Liver (tissue), 9 donors: ENCODE results near the gene PHOSPHO1. TPM values are rescaled to one million over a fixed set of nuclear protein-coding genes. Genes with fewer than 3 reads are reported as not detected.
"Not testable (repeated sequence)": the region's sequence is repeated elsewhere in the genome, so short reads cannot be mapped to it uniquely, and the experiment has no call there.

Experiments used
- DNase-seq: peaks from one replicate; pipeline ENCODE4 v3.0.0-alpha.2; 2017; ENCODE audit warnings: low spot score
- H3K27ac ChIP-seq, 2 donors: one replicate each; pipeline ENCODE4 v1.7.0; 2013; ENCODE audit warnings: inconsistent platforms in 2 of 2, low read length in 2 of 2, control low read depth in 1 of 2, low read depth in 1 of 2, mild to moderate bottlenecking in 1 of 2
- H3K27me3 ChIP-seq, 4 donors: one replicate each; pipeline versions ENCODE4 v1.6.1 to v1.7.0; 2013; ENCODE audit warnings: low read length in 3 of 4, inconsistent platforms in 1 of 4, mild to moderate bottlenecking in 1 of 4, moderate library complexity in 1 of 4; ENCODE audit not compliant: control insufficient read depth in 4 of 4, insufficient read depth in 4 of 4
- H3K36me3 ChIP-seq, 4 donors: one replicate each; pipeline versions ENCODE4 v1.6.1 to v1.7.0; 2013; ENCODE audit warnings: low read length in 3 of 4, mild to moderate bottlenecking in 3 of 4, low read depth in 1 of 4, moderate library complexity in 1 of 4; ENCODE audit not compliant: control insufficient read depth in 4 of 4, insufficient read depth in 3 of 4
- H3K4me1 ChIP-seq, 4 donors: one replicate each; pipeline versions ENCODE4 v1.6.1 to v1.7.0; 2013; ENCODE audit warnings: low read length in 3 of 4, mild to moderate bottlenecking in 3 of 4, moderate library complexity in 1 of 4; ENCODE audit not compliant: control insufficient read depth in 4 of 4, insufficient read depth in 4 of 4
- H3K4me3 ChIP-seq, 3 donors: one replicate each; pipeline versions ENCODE4 v1.6.1 to v1.7.0; 2013; ENCODE audit warnings: low read length in 3 of 3, control low read depth in 1 of 3, low read depth in 1 of 3, mild to moderate bottlenecking in 1 of 3
- H3K9ac ChIP-seq, 2 donors: one replicate each; pipeline ENCODE4 v1.7.0; 2013; ENCODE audit warnings: low read length in 2 of 2, mild to moderate bottlenecking in 2 of 2, moderate library complexity in 2 of 2, control low read depth in 1 of 2, low read depth in 1 of 2
- H3K9me3 ChIP-seq, 4 donors: one replicate each; pipeline versions ENCODE4 v1.6.1 to v1.7.0; 2013; ENCODE audit warnings: low read length in 3 of 4; ENCODE audit not compliant: control insufficient read depth in 4 of 4
- ATF3 ChIP-seq: IDR thresholded peaks from 2 replicates; pipeline ENCODE4 v1.6.1; 2016; ENCODE audit warnings: antibody characterized with exemption
- CTCF ChIP-seq: fragments of 150-350 bp; IDR thresholded peaks from 2 replicates; pipeline ENCODE4 v1.5.1; 2017; ENCODE audit warnings: improper control_type of control experiment, low read depth, low read length; ENCODE audit not compliant: missing input control
- EGR1 ChIP-seq, 2 donors: IDR thresholded peaks; 2 replicates each; pipeline ENCODE4 v1.6.1; 2016 to 2018; ENCODE audit warnings: antibody characterized with exemption in 2 of 2, low read depth in 2 of 2
- FOXA1 ChIP-seq: IDR thresholded peaks from 2 replicates; pipeline ENCODE4 v1.6.1; 2016; ENCODE audit warnings: antibody characterized with exemption
- FOXA2 ChIP-seq: IDR thresholded peaks from 2 replicates; pipeline ENCODE4 v1.6.1; 2016; ENCODE audit warnings: antibody characterized with exemption
- GABPA ChIP-seq, 2 donors: IDR thresholded peaks in 1 of 2; conservative IDR thresholded peaks in 1 of 2; 2 replicates each; pipeline ENCODE4 v1.6.1; 2016; ENCODE audit warnings: antibody characterized with exemption in 2 of 2, mild to moderate bottlenecking in 1 of 2, moderate library complexity in 1 of 2
- HNF4A ChIP-seq, 2 donors: conservative IDR thresholded peaks; 2 replicates each; pipeline ENCODE4 v1.6.1; 2016; ENCODE audit warnings: antibody characterized with exemption in 2 of 2, mild to moderate bottlenecking in 2 of 2
- HNF4G ChIP-seq: IDR thresholded peaks from 2 replicates; pipeline ENCODE4 v1.6.1; 2016; ENCODE audit warnings: antibody characterized with exemption
- JUND ChIP-seq, 2 donors: IDR thresholded peaks; 2 replicates each; pipeline ENCODE4 v1.6.1; 2016; ENCODE audit warnings: antibody characterized with exemption in 2 of 2
- MAX ChIP-seq: IDR thresholded peaks from 2 replicates; pipeline ENCODE4 v1.6.1; 2016; ENCODE audit warnings: antibody characterized with exemption
- NR2F2 ChIP-seq: IDR thresholded peaks from 2 replicates; pipeline ENCODE4 v1.6.1; 2016; ENCODE audit warnings: antibody characterized with exemption
- RAD21 ChIP-seq, 2 donors: IDR thresholded peaks; 2 replicates each; pipeline ENCODE4 v1.6.1; 2016; ENCODE audit warnings: antibody characterized with exemption in 2 of 2, mild to moderate bottlenecking in 2 of 2
- REST ChIP-seq: IDR thresholded peaks from 2 replicates; pipeline ENCODE4 v1.6.1; 2016; ENCODE audit warnings: antibody characterized with exemption, mild to moderate bottlenecking
- RXRA ChIP-seq, 2 donors: IDR thresholded peaks; 2 replicates each; pipeline ENCODE4 v1.6.1; 2017 to 2018; ENCODE audit warnings: antibody characterized with exemption in 2 of 2, mild to moderate bottlenecking in 1 of 2
- SP1 ChIP-seq: IDR thresholded peaks from 2 replicates; pipeline ENCODE4 v1.6.1; 2018; ENCODE audit warnings: antibody characterized with exemption, mild to moderate bottlenecking
- TAF1 ChIP-seq: conservative IDR thresholded peaks from 2 replicates; pipeline ENCODE4 v1.6.1; 2016; ENCODE audit warnings: antibody characterized with exemption, mild to moderate bottlenecking
- YY1 ChIP-seq: IDR thresholded peaks from 2 replicates; pipeline ENCODE4 v1.6.1; 2016; ENCODE audit warnings: antibody characterized with exemption, mild to moderate bottlenecking
- ZBTB33 ChIP-seq: IDR thresholded peaks from 2 replicates; pipeline ENCODE4 v1.6.1; 2016; ENCODE audit warnings: antibody characterized with exemption
- WGBS: extraction: QIAGEN DNeasy Blood & Tissue Kit; methylation state at CpG from one replicate; pipeline ENCODE4 v1.1.7; 2013; 5-methylcytosine and 5-hydroxymethylcytosine counted together
- polyA plus RNA-seq, 2 donors: library from polyadenylated mRNA; stranded (reverse) in 1 of 2; unstranded in 1 of 2; fragments of 200-250 nt in 1 of 2; fragments of >200 nt in 1 of 2; fragmentation: Nextera tagmentation in 1 of 2; extraction: Ambion mirVana in 1 of 2; gene quantifications; one replicate each; pipeline versions ENCODE4 v1.2.1 to v1.2.3, GENCODE V29; 2013 to 2015
- total RNA-seq, 2 donors: library from RNA; depleted of rRNA; stranded (reverse); fragments of >200 nt; gene quantifications; one replicate each; pipeline ENCODE4 v1.2.3, GENCODE V29; 2014
- donor health status: healthy.
- donor health status: healthy.
- donor health status: healthy.
- donor health status: healthy.
- donor health status: healthy.

PHOSPHO1 gene
- total and polyA plus RNA-seq, 4 donors = 0.22 to 99.4 (median 0.40) TPM

GRCh38 chr17:49187301-49187700 lies 43.3 kb downstream of the PHOSPHO1 start:
- DNase-seq = no peak
- peaks cover 0 to 3% (median 0%) of the 10 kb centered on the region in 4 donors for H3K4me1 ChIP-seq
- H3K36me3 ChIP-seq = no peaks in the 10 kb centered on the region
- H3K27me3 ChIP-seq = no peaks in the 10 kb centered on the region
- H3K9ac ChIP-seq = no peak overlapping the region
- 96% methylated on average over 3 of the region's 3 CpGs for WGBS
- no peak for TF ChIP-seq RAD21 (IDR thresholded peaks at IDR 0.05)
- TF ChIP-seq NR2F2 = no peak
- TF ChIP-seq HNF4A (conservative IDR thresholded peaks at IDR 0.05) = no peak
- TF ChIP-seq YY1 = no peak
- TF ChIP-seq FOXA2 = no peak
- TF ChIP-seq FOXA1 = no peak
- no peak for TF ChIP-seq MAX
- TF ChIP-seq EGR1 (IDR thresholded peaks at IDR 0.05; ENCODE audit: low read depth in 2 of 2) = no peak
- no peak for TF ChIP-seq ATF3
- TF ChIP-seq ZBTB33 = no peak
- TF ChIP-seq CTCF = no peak
- TF ChIP-seq HNF4G = no peak
- no peak for TF ChIP-seq GABPA (IDR thresholded peaks at IDR 0.05 in 1 of 2, conservative IDR thresholded peaks at IDR 0.05 in 1 of 2)
- TF ChIP-seq RXRA (IDR thresholded peaks at IDR 0.05) = no peak
- no peak for TF ChIP-seq JUND (IDR thresholded peaks at IDR 0.05)
- no peak for TF ChIP-seq REST
- TF ChIP-seq TAF1 = no peak
- no peak for TF ChIP-seq SP1
- H3K9me3 ChIP-seq = peaks cover 0 to 8% (median 2%) of the 10 kb centered on the region in 4 donors
- H3K4me3 ChIP-seq = no peak overlapping the region
- H3K27ac ChIP-seq = no peak overlapping the region

GRCh38 chr17:49185381-49185780 lies 45.2 kb downstream of the PHOSPHO1 start:
- H3K36me3 ChIP-seq, H3K27me3 ChIP-seq, H3K4me1 ChIP-seq, DNase-seq, H3K9me3 ChIP-seq, H3K4me3 ChIP-seq, H3K27ac ChIP-seq, H3K9ac ChIP-seq: not testable (repeated sequence)
- WGBS = 90% methylated on average over 1 of the region's 1 CpG

GRCh38 chr17:49184522-49184921 lies 46.1 kb downstream of the PHOSPHO1 start:
- H3K27me3 ChIP-seq, H3K4me3 ChIP-seq, H3K9ac ChIP-seq, H3K4me1 ChIP-seq, H3K9me3 ChIP-seq, H3K36me3 ChIP-seq, DNase-seq, H3K27ac ChIP-seq: not testable (repeated sequence)
